ENCODE results near the gene BRME1.

The BRME1 gene

GRCh38 chr19:13872339-13872694 lies 33.6 kb downstream of the BRME1 start:
- peaks cover 3% of the 10 kb centered on the region for H3K27me3 Mint-ChIP-seq
- H3K4me1 Mint-ChIP-seq (ENCODE audit: low read depth), result peaks cover 14% of the 10 kb centered on the region
- peak overlapping the region; percentile 78 for H3K4me3 Mint-ChIP-seq
- no peaks in the 10 kb centered on the region for H3K36me3 Mint-ChIP-seq
- no peaks in the 10 kb centered on the region for H3K9me3 Mint-ChIP-seq (ENCODE audit: low read depth)
- no peak overlapping the region for H3K27ac Mint-ChIP-seq

- no peak overlapping the region for H3K4me3 Mint-ChIP-seq
- H3K27ac Mint-ChIP-seq, result no peak overlapping the region
- H3K4me1 Mint-ChIP-seq (ENCODE audit: low read depth), result peaks cover 20% of the 10 kb centered on the region
- no peaks in the 10 kb centered on the region for H3K36me3 Mint-ChIP-seq
- peaks cover 8% of the 10 kb centered on the region for H3K27me3 Mint-ChIP-seq
- no peaks in the 10 kb centered on the region for H3K9me3 Mint-ChIP-seq (ENCODE audit: low read depth)
Observed at GRCh38 chr19:13870873-13871272, 35.0 kb downstream of the BRME1 start.

- Mint-ChIP-seq H3K27ac (no peak overlapping the region), H3K4me3 (no peak overlapping the region), H3K27me3 (peaks cover 12% of the 10 kb centered on the region), H3K9me3 (ENCODE audit: low read depth) (no peaks in the 10 kb centered on the region), H3K4me1 (ENCODE audit: low read depth) (peaks cover 25% of the 10 kb centered on the region), H3K36me3 (peaks cover 2% of the 10 kb centered on the region)
Observed at GRCh38 chr19:13869281-13869680, 36.6 kb downstream of the BRME1 start.

- Mint-ChIP-seq H3K27me3 (peaks cover 15% of the 10 kb centered on the region), H3K36me3 (peaks cover 2% of the 10 kb centered on the region), H3K4me1 (ENCODE audit: low read depth) (peaks cover 28% of the 10 kb centered on the region), H3K27ac (no peak overlapping the region), H3K4me3 (no peak overlapping the region), H3K9me3 (ENCODE audit: low read depth) (no peaks in the 10 kb centered on the region)
Observed at GRCh38 chr19:13868663-13869062, 37.3 kb downstream of the BRME1 start.

GRCh38 chr19:13866463-13867046 lies 39.4 kb downstream of the BRME1 start:
- Mint-ChIP-seq H3K27me3 (peaks cover 15% of the 10 kb centered on the region), H3K27ac (peak overlapping the region; percentile 54), H3K4me1 (ENCODE audit: low read depth) (peaks cover 35% of the 10 kb centered on the region)

GRCh38 chr19:13865571-13866462 lies 40.1 kb downstream of the BRME1 start:
- Mint-ChIP-seq H3K4me1 (ENCODE audit: low read depth) (peaks cover 42% of the 10 kb centered on the region), H3K4me3 (peak overlapping the region; percentile 88), H3K27ac (peak overlapping the region; percentile 54), H3K27me3 (peaks cover 15% of the 10 kb centered on the region), H3K9me3 (ENCODE audit: low read depth) (no peaks in the 10 kb centered on the region), H3K36me3 (peaks cover 2% of the 10 kb centered on the region)

More at GRCh38 chr19:13866463-13867046, 39.4 kb downstream of the BRME1 start:
- Mint-ChIP-seq H3K36me3 (peaks cover 2% of the 10 kb centered on the region), H3K4me3 (peak overlapping the region; percentile 88), H3K9me3 (ENCODE audit: low read depth) (no peaks in the 10 kb centered on the region)

GRCh38 chr19:13864667-13865570 lies 41.0 kb downstream of the BRME1 start:
- peaks cover 15% of the 10 kb centered on the region for H3K27me3 Mint-ChIP-seq
- H3K27ac Mint-ChIP-seq, result peak overlapping the region; percentile 82
- H3K4me1 Mint-ChIP-seq (ENCODE audit: low read depth), result peaks cover 46% of the 10 kb centered on the region
- no peaks in the 10 kb centered on the region for H3K9me3 Mint-ChIP-seq (ENCODE audit: low read depth)
- peak overlapping the region; percentile 90 for H3K4me3 Mint-ChIP-seq
- peaks cover 2% of the 10 kb centered on the region for H3K36me3 Mint-ChIP-seq

GRCh38 chr19:13864046-13864666 lies 41.8 kb downstream of the BRME1 start:
- Mint-ChIP-seq H3K4me3 (peak overlapping the region; percentile 90), H3K27ac (peak overlapping the region; percentile 82), H3K9me3 (ENCODE audit: low read depth) (no peaks in the 10 kb centered on the region), H3K27me3 (peaks cover 15% of the 10 kb centered on the region), H3K36me3 (peaks cover 2% of the 10 kb centered on the region), H3K4me1 (ENCODE audit: low read depth) (peaks cover 49% of the 10 kb centered on the region)

GRCh38 chr19:13861714-13862531 lies 44.0 kb downstream of the BRME1 start:
- Mint-ChIP-seq H3K4me1 (ENCODE audit: low read depth) (peaks cover 45% of the 10 kb centered on the region), H3K36me3 (peaks cover 2% of the 10 kb centered on the region), H3K27ac (peak overlapping the region; percentile 86), H3K9me3 (ENCODE audit: low read depth) (no peaks in the 10 kb centered on the region), H3K27me3 (peaks cover 12% of the 10 kb centered on the region), H3K4me3 (peak overlapping the region; percentile 92)

GRCh38 chr19:13861392-13861713 lies 44.6 kb downstream of the BRME1 start:
- Mint-ChIP-seq H3K4me3 (peak overlapping the region; percentile 92), H3K4me1 (ENCODE audit: low read depth) (peaks cover 41% of the 10 kb centered on the region), H3K36me3 (peaks cover 2% of the 10 kb centered on the region), H3K27me3 (peaks cover 8% of the 10 kb centered on the region), H3K9me3 (ENCODE audit: low read depth) (no peaks in the 10 kb centered on the region), H3K27ac (peak overlapping the region; percentile 86)

- Mint-ChIP-seq H3K4me1 (ENCODE audit: low read depth) (peaks cover 38% of the 10 kb centered on the region), H3K27me3 (peaks cover 6% of the 10 kb centered on the region), H3K36me3 (peaks cover 2% of the 10 kb centered on the region), H3K9me3 (ENCODE audit: low read depth) (no peaks in the 10 kb centered on the region), H3K27ac (peak overlapping the region; percentile 86), H3K4me3 (peak overlapping the region; percentile 92)
Observed at GRCh38 chr19:13860679-13861391, 45.1 kb downstream of the BRME1 start.

- Mint-ChIP-seq H3K27ac (peak overlapping the region; percentile 55), H3K4me1 (ENCODE audit: low read depth) (peaks cover 35% of the 10 kb centered on the region), H3K27me3 (peaks cover 5% of the 10 kb centered on the region), H3K4me3 (no peak overlapping the region), H3K36me3 (peaks cover under 1% of the 10 kb centered on the region), H3K9me3 (ENCODE audit: low read depth) (no peaks in the 10 kb centered on the region)
Observed at GRCh38 chr19:13859361-13859880, 46.5 kb downstream of the BRME1 start.

- Mint-ChIP-seq H3K4me3 (no peak overlapping the region), H3K9me3 (ENCODE audit: low read depth) (no peaks in the 10 kb centered on the region), H3K36me3 (no peaks in the 10 kb centered on the region), H3K4me1 (ENCODE audit: low read depth) (peaks cover 18% of the 10 kb centered on the region), H3K27ac (no peak overlapping the region), H3K27me3 (no peaks in the 10 kb centered on the region)
Observed at GRCh38 chr19:13856497-13856896, 49.4 kb downstream of the BRME1 start.
